Neural cell (in vitro differentiated cells): ENCODE results near the gene SELENOH. TPM values are rescaled to one million over a fixed set of nuclear protein-coding genes. Genes with fewer than 3 reads are reported as not detected.

Source experiments
- H2AFZ ChIP-seq: fragments of 200-600, 300-800 bp; sonication (generic), shearing (Covaris generic); 2 replicates; pipeline ENCODE4 v1.6.0; 2014; ENCODE audit warnings: low read depth, mild to moderate bottlenecking, antibody characterized with exemption, low read length, moderate library complexity
- H3F3A ChIP-seq: fragments of 200-600 bp; shearing (Covaris generic); 2 replicates; pipeline ENCODE4 v1.6.1; 2016; ENCODE audit warnings: mild to moderate bottlenecking, moderate library complexity, mixed read lengths, antibody characterized with exemption, low read length; ENCODE audit not compliant: insufficient read depth, poor library complexity, severe bottlenecking
- H3K27ac ChIP-seq: fragments of 200-600, 300-800 bp; sonication (generic), shearing (Covaris generic); 2 replicates; pipeline ENCODE4 v1.5.1; 2014; ENCODE audit warnings: mild to moderate bottlenecking, low read length, moderate library complexity
- H3K27me3 ChIP-seq: fragments of 300-800, 200-600 bp; sonication (generic), shearing (Covaris generic); 2 replicates; pipeline ENCODE4 v1.6.0; 2014; ENCODE audit warnings: mild to moderate bottlenecking, low read depth, low read length, moderate library complexity; ENCODE audit not compliant: insufficient read depth
- H3K36me3 ChIP-seq: fragments of 300-800, 200-600 bp; sonication (generic), shearing (Covaris generic); 2 replicates; pipeline ENCODE4 v1.5.1; 2014; ENCODE audit warnings: mild to moderate bottlenecking, antibody characterized with exemption, low read length, moderate library complexity; ENCODE audit not compliant: insufficient read depth
- H3K4me2 ChIP-seq: fragments of 300-800, 200-600 bp; sonication (generic), shearing (Covaris generic); 2 replicates; pipeline ENCODE4 v1.6.0; 2014; ENCODE audit warnings: mild to moderate bottlenecking, low read length
- H3K4me3 ChIP-seq: fragments of 300-800, 200-600 bp; sonication (generic), shearing (Covaris generic); 2 replicates; pipeline ENCODE4 v1.5.1; 2014; ENCODE audit warnings: mild to moderate bottlenecking, low read length, moderate library complexity
- H3K79me2 ChIP-seq: fragments of 200-600 bp; shearing (Covaris generic); replicated peaks from 2 replicates; pipeline ENCODE4 v1.6.0; 2014; ENCODE audit warnings: mild to moderate bottlenecking, low read length, moderate library complexity; ENCODE audit not compliant: insufficient read depth
- H3K9ac ChIP-seq: fragments of 300-800, 200-600 bp; sonication (generic), shearing (Covaris generic); 2 replicates; pipeline ENCODE4 v1.6.1; 2016; ENCODE audit warnings: mild to moderate bottlenecking, low read length, mixed read lengths
- H3K9me2 ChIP-seq: fragments of 200-600 bp; shearing (Covaris generic); 2 replicates; pipeline ENCODE4 v1.6.1; 2016; ENCODE audit warnings: mild to moderate bottlenecking, low read length, mixed read lengths; ENCODE audit not compliant: insufficient read depth
- H3K9me3 ChIP-seq: fragments of 200-600, 300-800 bp; sonication (generic), shearing (Covaris generic); 2 replicates; pipeline ENCODE4 v1.6.1; 2016; ENCODE audit warnings: mild to moderate bottlenecking, mixed run types, low read length, moderate library complexity, mixed read lengths
- H4K20me1 ChIP-seq: fragments of 200-600 bp; shearing (Covaris generic); 2 replicates; pipeline ENCODE4 v1.6.1; 2016; ENCODE audit warnings: mild to moderate bottlenecking, mixed run types; ENCODE audit not compliant: insufficient read depth
- CTCF ChIP-seq: fragments of 450-650 bp; IDR thresholded peaks from 2 replicates; pipeline ENCODE4 v1.5.1; 2014; ENCODE audit warnings: antibody characterized with exemption, mild to moderate bottlenecking, moderate library complexity; ENCODE audit not compliant: poor library complexity, severe bottlenecking
- EP300 ChIP-seq: fragments of 450-650 bp; conservative IDR thresholded peaks from 2 replicates; pipeline ENCODE4 v1.6.1; 2014; ENCODE audit warnings: antibody characterized with exemption, mild to moderate bottlenecking, moderate library complexity; ENCODE audit not compliant: poor library complexity, severe bottlenecking
- EZH2 ChIP-seq: fragments of 200-600, 300-800 bp; shearing (Covaris generic), sonication (generic); IDR thresholded peaks from 2 replicates; pipeline ENCODE4 v1.6.1; 2014; ENCODE audit warnings: antibody characterized with exemption, low read length, borderline replicate concordance, mild to moderate bottlenecking; ENCODE audit not compliant: insufficient read depth, poor library complexity, severe bottlenecking
- MXI1 ChIP-seq: fragments of 450-650 bp; conservative IDR thresholded peaks from 2 replicates; pipeline ENCODE4 v1.6.1; 2014; ENCODE audit warnings: antibody characterized with exemption, mild to moderate bottlenecking; ENCODE audit not compliant: poor library complexity, severe bottlenecking
- POLR2AphosphoS5 ChIP-seq: IDR thresholded peaks from 2 replicates; pipeline ENCODE4 v1.6.1; 2012
- RAD21 ChIP-seq: fragments of 450-650 bp; conservative IDR thresholded peaks from 2 replicates; pipeline ENCODE4 v1.6.1; 2014; ENCODE audit warnings: antibody characterized with exemption, mild to moderate bottlenecking, moderate library complexity
- REST ChIP-seq: IDR thresholded peaks from 2 replicates; pipeline ENCODE4 v1.6.1; 2012; ENCODE audit warnings: borderline replicate concordance
- SMC3 ChIP-seq: fragments of 450-650 bp; conservative IDR thresholded peaks from 2 replicates; pipeline ENCODE4 v1.6.1; 2014; ENCODE audit warnings: antibody characterized with exemption, mild to moderate bottlenecking, moderate library complexity; ENCODE audit not compliant: poor library complexity
- TAF1 ChIP-seq: IDR thresholded peaks from 2 replicates; pipeline ENCODE4 v1.6.1; 2012; ENCODE audit warnings: low read depth
- polyA plus RNA-seq: library from polyadenylated mRNA; depleted of rRNA; stranded (reverse); fragments of >200 nt; gene quantifications from 2 replicates; pipeline ENCODE4 v1.2.3, GENCODE V29; 2014

SELENOH gene
- polyA plus RNA-seq, 1 donor from 2014 or later, result 546 TPM

- TF ChIP-seq POLR2AphosphoS5, result no peak
- no peak for TF ChIP-seq MXI1
- peak overlapping the region; percentile 83 for H3K27ac ChIP-seq
These were observed 779 bp downstream of the SELENOH start for GRCh38 chr11:57742087-57742452.

GRCh38 chr11:57744357-57744756 is 3.1 kb downstream of the SELENOH start:
- TF ChIP-seq TAF1, result no peak
- no peak for TF ChIP-seq CTCF
- TF ChIP-seq EP300, result no peak
- TF ChIP-seq EZH2, result no peak
- TF ChIP-seq SMC3, result no peak
- no peak for TF ChIP-seq MXI1
- TF ChIP-seq RAD21, result no peak
- no peak for TF ChIP-seq POLR2AphosphoS5
- TF ChIP-seq REST, result no peak
- H3F3A ChIP-seq, result peaks cover 3% of the 10 kb centered on the region
- no peak overlapping the region for H3K9ac ChIP-seq
- H3K79me2 ChIP-seq, result peaks cover 17% of the 10 kb centered on the region
- no peak overlapping the region for H3K4me2 ChIP-seq
- no peaks in the 10 kb centered on the region for H4K20me1 ChIP-seq
- H3K36me3 ChIP-seq, result peaks cover 15% of the 10 kb centered on the region
- H3K9me3 ChIP-seq, result no peaks in the 10 kb centered on the region
- H3K27me3 ChIP-seq, result no peaks in the 10 kb centered on the region
- H3K4me3 ChIP-seq, result no peak overlapping the region
- H2AFZ ChIP-seq, result no peak overlapping the region
- no peaks in the 10 kb centered on the region for H3K9me2 ChIP-seq
- H3K27ac ChIP-seq, result no peak overlapping the region

More at GRCh38 chr11:57742087-57742452, 779 bp downstream of the SELENOH start:
- peaks cover 3% of the 10 kb centered on the region for H3F3A ChIP-seq
- no peak overlapping the region for H2AFZ ChIP-seq
- peaks cover 17% of the 10 kb centered on the region for H3K79me2 ChIP-seq
- peak overlapping the region; percentile 87 for H3K4me2 ChIP-seq
- no peaks in the 10 kb centered on the region for H3K9me3 ChIP-seq
- H3K27me3 ChIP-seq, result no peaks in the 10 kb centered on the region
- H3K9ac ChIP-seq, result peak overlapping the region; percentile 90
- H4K20me1 ChIP-seq, result no peaks in the 10 kb centered on the region
- H3K36me3 ChIP-seq, result peaks cover 15% of the 10 kb centered on the region
- H3K4me3 ChIP-seq, result peak overlapping the region; percentile 90
- H3K9me2 ChIP-seq, result no peaks in the 10 kb centered on the region

- TF ChIP-seq EP300 (no peak), REST (no peak), CTCF (no peak), TAF1 (no peak), SMC3 (no peak), POLR2AphosphoS5 (no peak), RAD21 (no peak), EZH2 (no peak), MXI1 (no peak)
These were observed 3.9 kb downstream of the SELENOH start for GRCh38 chr11:57745206-57745605.

More at GRCh38 chr11:57745206-57745605, 3.9 kb downstream of the SELENOH start:
- H3K79me2 ChIP-seq, result peaks cover 17% of the 10 kb centered on the region
- H3K36me3 ChIP-seq, result peaks cover 15% of the 10 kb centered on the region
- H3K9ac ChIP-seq, result no peak overlapping the region
- H3K4me2 ChIP-seq, result no peak overlapping the region
- no peak overlapping the region for H3K27ac ChIP-seq
- no peaks in the 10 kb centered on the region for H3K9me2 ChIP-seq
- H3F3A ChIP-seq, result peaks cover 3% of the 10 kb centered on the region
- H4K20me1 ChIP-seq, result no peaks in the 10 kb centered on the region
- H3K27me3 ChIP-seq, result no peaks in the 10 kb centered on the region
- no peak overlapping the region for H3K4me3 ChIP-seq
- no peak overlapping the region for H2AFZ ChIP-seq
- no peaks in the 10 kb centered on the region for H3K9me3 ChIP-seq
